Peyer's patch (tissue), 4 donors: Measurements from ENCODE around the gene ASB1. TPM values are rescaled to one million over a fixed set of nuclear protein-coding genes. Genes with fewer than 3 reads are reported as not detected.
"Not testable (repeated sequence)": the region's sequence is repeated elsewhere in the genome, so short reads cannot be mapped to it uniquely, and the experiment has no call there.

ENCODE experiments used
- DNase-seq, 3 donors: peaks; one replicate each; pipeline ENCODE4 v3.0.0-alpha.2; 2017 to 2019
- H3K27ac ChIP-seq, 4 donors: fragments of 200-600 bp; sonication (generic); one replicate each; pipeline ENCODE4 v1.5.1; 2016 to 2019
- H3K27me3 ChIP-seq, 2 donors: fragments of 200-600 bp; sonication (generic); one replicate each; pipeline ENCODE4 v1.5.1; 2019
- H3K36me3 ChIP-seq, 3 donors: fragments of 200-600 bp; sonication (generic); one replicate each; pipeline ENCODE4 v1.5.1; 2016 to 2019
- H3K4me1 ChIP-seq, 4 donors: fragments of 200-600 bp; sonication (generic); one replicate each; pipeline ENCODE4 v1.5.1; 2016 to 2019
- H3K4me3 ChIP-seq, 4 donors: fragments of 200-600 bp; sonication (generic); 1 replicate in 3 of 4; 2 replicates in 1 of 4; pipeline ENCODE4 v1.5.1; 2016 to 2019; ENCODE audit warnings: mild to moderate bottlenecking in 1 of 4
- H3K9me3 ChIP-seq, 4 donors: fragments of 200-600 bp; sonication (generic); one replicate each; pipeline ENCODE4 v1.5.1; 2016 to 2019; ENCODE audit warnings: mild to moderate bottlenecking in 1 of 4
- POLR2A ChIP-seq, 2 donors: fragments of 450-650 bp; IDR thresholded peaks; one replicate each; pipeline ENCODE4 v1.5.1; 2017; ENCODE audit warnings: antibody characterized with exemption in 2 of 2, mild to moderate bottlenecking in 2 of 2, moderate library complexity in 2 of 2
- total RNA-seq, 4 donors: library from RNA; depleted of rRNA; stranded (reverse); fragments of >200 nt; gene quantifications; one replicate each; pipeline ENCODE4 v1.1.0, GENCODE V29; 2016
- TF ChIP-seq, protein P1 (sequence below), 6 experiments: fragments of 450-650 bp in 4 of 6; fragments of 200-600 bp in 2 of 6; sonication (generic) in 1 of 6; IDR thresholded peaks; one replicate each; pipeline ENCODE4 v1.5.1; 2017 to 2019; ENCODE audit warnings: antibody characterized with exemption in 6 of 6, mild to moderate bottlenecking in 3 of 6, moderate library complexity in 1 of 6

ASB1 gene
- total RNA-seq, 4 donors from 2014 or later: 17.5 to 62.7 (median 24.9) TPM

DNA sequence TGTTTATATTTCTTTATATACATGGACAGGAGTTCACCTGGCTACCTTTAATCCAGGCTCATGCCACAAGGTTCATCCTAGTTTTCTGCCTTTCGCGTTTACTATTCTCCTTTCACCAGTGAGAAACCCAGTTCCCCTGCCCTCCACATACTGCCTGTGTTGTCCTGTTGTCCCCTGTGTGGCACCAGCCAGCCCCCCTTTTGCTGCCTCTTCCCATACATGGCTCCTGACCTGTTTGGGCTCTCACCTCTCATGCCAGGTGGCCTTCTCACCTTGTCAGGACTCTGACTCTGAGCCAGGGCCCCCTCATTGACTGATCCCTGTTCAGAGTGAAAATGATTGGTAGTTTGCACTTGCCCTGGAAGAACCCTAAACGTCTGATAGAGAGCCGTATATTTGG is 13.6 kb downstream of the ASB1 start:
- Histone ChIP-seq H3K4me1 (peaks cover 0 to 5% (median 0%) of the 10 kb centered on the region in 4 donors), H3K36me3 (peaks cover 0 to 53% (median 0%) of the 10 kb centered on the region in 3 donors), H3K9me3 (no peaks in the 10 kb centered on the region), H3K4me3 (no peak overlapping the region), H3K27ac (no peak overlapping the region), H3K27me3 (no peaks in the 10 kb centered on the region)
- TF ChIP-seq, protein P1, sequence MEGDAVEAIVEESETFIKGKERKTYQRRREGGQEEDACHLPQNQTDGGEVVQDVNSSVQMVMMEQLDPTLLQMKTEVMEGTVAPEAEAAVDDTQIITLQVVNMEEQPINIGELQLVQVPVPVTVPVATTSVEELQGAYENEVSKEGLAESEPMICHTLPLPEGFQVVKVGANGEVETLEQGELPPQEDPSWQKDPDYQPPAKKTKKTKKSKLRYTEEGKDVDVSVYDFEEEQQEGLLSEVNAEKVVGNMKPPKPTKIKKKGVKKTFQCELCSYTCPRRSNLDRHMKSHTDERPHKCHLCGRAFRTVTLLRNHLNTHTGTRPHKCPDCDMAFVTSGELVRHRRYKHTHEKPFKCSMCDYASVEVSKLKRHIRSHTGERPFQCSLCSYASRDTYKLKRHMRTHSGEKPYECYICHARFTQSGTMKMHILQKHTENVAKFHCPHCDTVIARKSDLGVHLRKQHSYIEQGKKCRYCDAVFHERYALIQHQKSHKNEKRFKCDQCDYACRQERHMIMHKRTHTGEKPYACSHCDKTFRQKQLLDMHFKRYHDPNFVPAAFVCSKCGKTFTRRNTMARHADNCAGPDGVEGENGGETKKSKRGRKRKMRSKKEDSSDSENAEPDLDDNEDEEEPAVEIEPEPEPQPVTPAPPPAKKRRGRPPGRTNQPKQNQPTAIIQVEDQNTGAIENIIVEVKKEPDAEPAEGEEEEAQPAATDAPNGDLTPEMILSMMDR (IDR thresholded peaks at IDR 0.05): no peak
- DNase-seq: no peak

DNA sequence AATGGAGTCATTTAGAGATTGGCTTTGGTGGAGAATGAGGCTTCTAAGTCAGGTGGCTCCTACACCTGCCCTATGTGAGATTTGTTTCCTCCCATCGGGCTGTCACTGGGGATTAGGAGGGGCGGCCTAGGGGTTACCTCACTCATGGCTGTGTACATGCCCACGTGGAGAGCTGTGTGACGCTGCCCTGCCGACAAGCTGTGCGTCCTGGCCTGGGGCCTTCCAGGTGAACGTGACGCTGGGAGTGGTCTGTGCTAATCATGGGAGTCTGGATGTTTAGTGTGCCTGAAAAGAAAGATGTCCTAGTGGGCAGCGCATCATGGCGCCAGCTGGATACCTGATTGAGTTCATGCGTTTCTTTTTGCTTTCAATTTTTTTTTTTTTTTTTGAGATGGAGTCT is 14.0 kb downstream of the ASB1 start:
- H3K36me3 ChIP-seq: peaks cover 0 to 53% (median 0%) of the 10 kb centered on the region in 3 donors
- no peak overlapping the region for H3K27ac ChIP-seq
- no peaks in the 10 kb centered on the region for H3K9me3 ChIP-seq
- no peak for DNase-seq
- TF ChIP-seq, protein P1 (IDR thresholded peaks at IDR 0.05): no peak
- TF ChIP-seq POLR2A (IDR thresholded peaks at IDR 0.05): no peak
- H3K27me3 ChIP-seq: no peaks in the 10 kb centered on the region
- no peak overlapping the region for H3K4me3 ChIP-seq
- peaks cover 0 to 5% (median 0%) of the 10 kb centered on the region in 4 donors for H3K4me1 ChIP-seq

DNA sequence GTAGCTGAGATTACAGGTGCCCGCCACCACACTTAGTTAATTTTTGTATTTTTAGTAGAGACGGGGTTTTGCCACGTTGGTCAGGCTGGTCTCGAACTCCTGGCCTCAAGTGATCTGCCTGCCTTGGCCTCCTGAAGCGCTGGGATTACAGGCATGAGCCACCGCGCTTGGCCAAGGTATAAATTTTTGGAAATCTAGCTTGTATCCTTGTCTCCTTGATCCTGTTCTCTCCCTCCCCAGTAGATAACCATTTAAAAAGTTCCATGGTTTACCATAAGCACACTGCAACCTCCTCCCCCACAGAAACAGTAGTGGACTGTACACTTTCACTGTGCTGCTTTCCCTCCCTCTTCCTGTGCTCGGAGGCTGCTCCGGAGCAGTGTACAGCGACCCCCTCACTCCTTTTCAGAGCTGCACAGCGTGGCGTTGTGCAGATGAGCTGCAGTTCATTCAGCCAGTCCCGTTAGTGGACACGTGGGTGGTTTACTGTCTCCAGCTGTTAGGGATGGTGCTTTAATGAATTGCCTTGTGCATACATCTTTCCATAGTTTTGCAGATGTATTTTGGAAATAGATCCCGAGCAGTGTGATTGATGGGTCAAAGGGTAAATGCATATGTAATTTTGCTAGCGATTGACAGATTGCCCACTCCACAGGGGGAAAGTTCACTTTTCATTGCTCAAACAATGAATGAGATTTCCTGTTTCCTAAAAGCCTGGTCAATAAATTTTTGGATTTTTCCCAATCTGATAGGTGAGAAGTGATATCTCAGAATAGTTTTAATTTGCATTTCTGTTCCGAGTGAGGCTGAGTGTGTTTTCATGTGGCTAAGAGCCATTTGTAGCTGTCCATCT is 14.8 kb downstream of the ASB1 start:
- Histone ChIP-seq H3K4me3 (no peak overlapping the region), H3K9me3 (no peaks in the 10 kb centered on the region), H3K4me1 (peaks cover 0 to 5% (median 0%) of the 10 kb centered on the region in 4 donors), H3K27ac (no peak overlapping the region), H3K36me3 (peaks cover 0 to 53% (median 0%) of the 10 kb centered on the region in 3 donors), H3K27me3 (no peaks in the 10 kb centered on the region)
- DNase-seq: no peak
- no peak for TF ChIP-seq POLR2A (IDR thresholded peaks at IDR 0.05)

DNA sequence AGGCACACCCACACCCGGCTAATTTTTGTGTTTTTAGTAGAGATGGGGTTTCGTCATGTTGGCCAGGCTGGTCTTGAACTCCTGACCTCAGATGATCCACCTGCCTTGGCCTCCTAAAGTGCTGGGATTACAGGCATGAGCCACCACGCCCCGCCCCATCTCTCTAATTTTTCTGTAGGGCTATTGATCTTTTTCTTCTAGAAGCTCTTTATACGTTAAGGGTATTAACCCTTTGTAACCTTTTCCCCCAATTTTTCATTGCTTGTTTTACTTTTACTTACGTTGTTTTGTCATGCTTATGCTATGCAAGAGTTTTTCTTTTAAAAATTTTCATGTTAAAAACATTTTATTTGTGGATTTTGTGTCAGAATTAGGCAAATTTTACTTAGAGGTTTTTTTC is 15.5 kb downstream of the ASB1 start:
- H3K4me3 ChIP-seq, H3K27ac ChIP-seq, H3K9me3 ChIP-seq, H3K27me3 ChIP-seq, DNase-seq, H3K4me1 ChIP-seq: not testable (repeated sequence)
- peaks cover 0 to 55% (median 0%) of the 10 kb centered on the region in 3 donors for H3K36me3 ChIP-seq

DNA sequence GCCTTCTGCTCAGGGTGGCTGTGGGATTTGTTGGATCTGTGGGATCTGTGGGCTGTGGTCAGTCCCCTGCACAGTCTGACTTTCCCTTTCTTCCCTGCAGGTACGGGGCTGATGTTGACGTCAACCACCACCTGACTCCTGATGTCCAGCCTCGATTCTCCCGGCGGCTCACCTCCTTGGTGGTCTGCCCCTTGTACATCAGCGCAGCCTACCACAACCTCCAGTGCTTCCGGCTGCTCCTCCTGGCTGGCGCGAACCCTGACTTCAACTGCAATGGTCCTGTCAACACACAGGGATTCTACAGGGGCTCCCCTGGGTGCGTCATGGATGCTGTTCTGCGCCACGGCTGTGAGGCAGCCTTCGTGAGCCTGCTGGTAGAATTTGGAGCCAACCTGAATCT is 17.5 kb downstream of the ASB1 start:
- Histone ChIP-seq H3K27ac (no peak overlapping the region), H3K9me3 (no peaks in the 10 kb centered on the region), H3K4me3 (no peak overlapping the region), H3K27me3 (no peaks in the 10 kb centered on the region), H3K4me1 (no peaks in the 10 kb centered on the region), H3K36me3 (peaks cover 0 to 64% (median 0%) of the 10 kb centered on the region in 3 donors)
- DNase-seq: no peak
- no peak for TF ChIP-seq POLR2A (IDR thresholded peaks at IDR 0.05)
- TF ChIP-seq, protein P1 (IDR thresholded peaks at IDR 0.05): no peak

DNA sequence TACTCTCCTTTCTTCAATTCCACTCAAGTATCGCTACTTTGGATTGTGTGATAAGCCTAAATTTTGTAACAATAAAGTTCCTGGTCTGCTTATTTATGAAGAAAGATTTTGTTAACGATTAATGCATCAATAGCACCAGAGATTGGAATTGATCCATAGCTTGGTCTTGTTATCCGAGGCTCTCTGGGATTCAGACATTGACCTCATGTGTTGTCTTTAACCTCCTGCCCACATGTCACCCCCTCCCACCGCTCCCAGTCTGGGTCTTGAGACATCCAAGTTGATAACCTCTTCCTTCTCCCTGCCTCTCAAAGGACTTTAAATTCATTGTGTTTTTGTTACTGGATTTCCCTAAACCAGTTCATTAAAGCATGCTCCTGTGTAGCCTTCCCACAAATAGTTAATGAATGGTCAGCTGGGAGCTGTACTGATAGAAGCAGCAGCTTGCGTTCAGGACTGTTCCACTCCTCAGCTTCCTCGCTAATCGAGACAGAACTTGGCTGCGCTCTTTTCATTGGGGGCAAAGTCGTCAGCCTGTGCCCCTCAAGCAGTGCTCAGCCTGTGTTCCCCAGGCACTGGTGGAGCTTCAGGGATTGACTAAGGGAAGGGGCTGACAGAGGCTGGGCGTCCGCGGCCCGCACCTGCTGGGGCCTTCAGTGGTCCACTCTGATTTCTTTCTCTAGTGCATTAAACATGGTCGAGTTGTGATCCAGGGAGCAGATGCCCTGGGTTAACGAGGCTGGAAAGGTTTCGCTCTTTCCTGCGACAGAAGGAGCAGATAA is 18.9 kb downstream of the ASB1 start:
- Histone ChIP-seq H3K4me3 (no peak overlapping the region), H3K36me3 (peaks cover 0 to 64% (median 0%) of the 10 kb centered on the region in 3 donors), H3K27me3 (no peaks in the 10 kb centered on the region), H3K9me3 (no peaks in the 10 kb centered on the region), H3K4me1 (no peaks in the 10 kb centered on the region), H3K27ac (no peak overlapping the region)
- no peak for DNase-seq
- TF ChIP-seq, protein P1 (IDR thresholded peaks at IDR 0.05): no peak
- TF ChIP-seq POLR2A (IDR thresholded peaks at IDR 0.05): no peak
